MCF 10A (cell line): ENCODE data around the gene CHRNA7. TPM values are rescaled to one million over a fixed set of nuclear protein-coding genes. Genes with fewer than 3 reads are reported as not detected.

ENCODE experiments used
- BruUV-seq: library from RNA; stranded (reverse); fragments of 400-500 nt; replicated peaks from 2 replicates; lab custom pipeline; 2021; lab: Mats Ljungman, UMichigan
- CTCF ChIA-PET: fragments of 300-600 bp; sonication (Branson Sonifier 250); formaldehyde crosslinking; extraction: SDS; loops from one replicate; lab custom pipeline; 2021; ENCODE audit warnings: antibody characterized with exemption, inconsistent platforms; lab: Yijun Ruan, JAX
- POLR2A ChIA-PET: fragments of 300-600, 350-650 bp; sonication (Branson Sonifier 250); formaldehyde crosslinking; extraction: SDS; loops from one replicate; lab custom pipeline; 2020; ENCODE audit warnings: antibody characterized with exemption, inconsistent platforms; lab: Yijun Ruan, JAX
- DNase-seq: peaks from one replicate; pipeline ENCODE4 v3.0.0-alpha.2; 2018; ENCODE audit not compliant: unreplicated experiment
- H3K27ac Mint-ChIP-seq: one replicate; pipeline ENCODE4 v1.8.0; 2022; ENCODE audit warnings: mild to moderate bottlenecking, low read depth, mixed read lengths; ENCODE audit not compliant: unreplicated experiment
- H3K27me3 Mint-ChIP-seq: one replicate; pipeline ENCODE4 v1.8.0; 2022; ENCODE audit warnings: mixed read lengths; ENCODE audit not compliant: insufficient read depth, unreplicated experiment
- H3K36me3 Mint-ChIP-seq: one replicate; pipeline ENCODE4 v1.8.0; 2022; ENCODE audit warnings: mild to moderate bottlenecking, moderate library complexity, mixed read lengths; ENCODE audit not compliant: insufficient read depth, unreplicated experiment
- H3K4me1 Mint-ChIP-seq: one replicate; pipeline ENCODE4 v1.8.0; 2022; ENCODE audit warnings: mixed read lengths; ENCODE audit not compliant: insufficient read depth, unreplicated experiment
- H3K4me3 Mint-ChIP-seq: one replicate; pipeline ENCODE4 v1.8.0; 2022; ENCODE audit warnings: mild to moderate bottlenecking, moderate library complexity, mixed read lengths; ENCODE audit not compliant: unreplicated experiment
- H3K9me3 Mint-ChIP-seq: one replicate; pipeline ENCODE4 v1.8.0; 2022; ENCODE audit warnings: mixed read lengths; ENCODE audit not compliant: unreplicated experiment
- CTCF ChIP-seq: fragments of 200-600 bp; IDR thresholded peaks from one replicate; pipeline ENCODE4 v1.8.0; 2022; ENCODE audit warnings: antibody characterized with exemption, mild to moderate bottlenecking; ENCODE audit not compliant: unreplicated experiment
- intact Hi-C: fragments of 100-400 bp; cut with micrococcal nuclease; formaldehyde crosslinking; loops from 2 replicates; pipeline ENCODE4 v1.14.1; 2022
- total RNA-seq: library from RNA; stranded (reverse); gene quantifications from 2 replicates; pipeline ENCODE4 v1.2.3, GENCODE V29; 2022

The CHRNA7 gene
- total RNA-seq, 1 experiment from 2014 or later: 0.23 TPM

GRCh38 chr15:32113224-32113623, 82.9 kb downstream of the CHRNA7 start:
- no peak for TF ChIP-seq CTCF
- Mint-ChIP-seq H3K9me3 (no peaks in the 10 kb centered on the region), H3K4me1 (no peaks in the 10 kb centered on the region), H3K27me3 (peaks cover 58% of the 10 kb centered on the region), H3K4me3 (no peak overlapping the region), H3K27ac (no peak overlapping the region), H3K36me3 (no peaks in the 10 kb centered on the region)
- intact Hi-C loops: no loop called here
- no TSS peak for BruUV-seq
- CTCF ChIA-PET: no interaction called here
- DNase-seq: no peak
- POLR2A ChIA-PET: no interaction called here

GRCh38 chr15:32117122-32117521, 86.8 kb downstream of the CHRNA7 start:
- H3K27ac Mint-ChIP-seq: no peak overlapping the region
- no peaks in the 10 kb centered on the region for H3K36me3 Mint-ChIP-seq
- H3K4me3 Mint-ChIP-seq: no peak overlapping the region
- no TSS peak for BruUV-seq
- intact Hi-C loops: no loop called here
- ChIA-PET CTCF (no interaction called here), POLR2A (no interaction called here)
- no peaks in the 10 kb centered on the region for H3K4me1 Mint-ChIP-seq
- no peak for TF ChIP-seq CTCF
- H3K27me3 Mint-ChIP-seq: peaks cover 60% of the 10 kb centered on the region
- no peak for DNase-seq
- H3K9me3 Mint-ChIP-seq: no peaks in the 10 kb centered on the region

GRCh38 chr15:32119286-32119685, 89.0 kb downstream of the CHRNA7 start:
- peaks cover 79% of the 10 kb centered on the region for H3K27me3 Mint-ChIP-seq
- intact Hi-C loops: no loop called here
- ChIA-PET POLR2A (no interaction called here), CTCF (no interaction called here)
- DNase-seq: no peak
- no peaks in the 10 kb centered on the region for H3K9me3 Mint-ChIP-seq
- H3K4me1 Mint-ChIP-seq: no peaks in the 10 kb centered on the region
- no peak overlapping the region for H3K4me3 Mint-ChIP-seq
- H3K36me3 Mint-ChIP-seq: no peaks in the 10 kb centered on the region
- TF ChIP-seq CTCF: no peak
- H3K27ac Mint-ChIP-seq: no peak overlapping the region
- no TSS peak for BruUV-seq

GRCh38 chr15:32119694-32120330, 89.5 kb downstream of the CHRNA7 start:
- ChIA-PET POLR2A (no interaction called here), CTCF (no interaction called here)
- H3K36me3 Mint-ChIP-seq: no peaks in the 10 kb centered on the region
- H3K9me3 Mint-ChIP-seq: no peaks in the 10 kb centered on the region
- BruUV-seq: no TSS peak
- DNase-seq: no peak
- no peak overlapping the region for H3K27ac Mint-ChIP-seq
- H3K4me3 Mint-ChIP-seq: no peak overlapping the region
- peaks cover 84% of the 10 kb centered on the region for H3K27me3 Mint-ChIP-seq
- TF ChIP-seq CTCF: no peak
- no peaks in the 10 kb centered on the region for H3K4me1 Mint-ChIP-seq
- intact Hi-C loops: no loop called here
